ENCODE data around the gene LUC7L2.

DNA sequence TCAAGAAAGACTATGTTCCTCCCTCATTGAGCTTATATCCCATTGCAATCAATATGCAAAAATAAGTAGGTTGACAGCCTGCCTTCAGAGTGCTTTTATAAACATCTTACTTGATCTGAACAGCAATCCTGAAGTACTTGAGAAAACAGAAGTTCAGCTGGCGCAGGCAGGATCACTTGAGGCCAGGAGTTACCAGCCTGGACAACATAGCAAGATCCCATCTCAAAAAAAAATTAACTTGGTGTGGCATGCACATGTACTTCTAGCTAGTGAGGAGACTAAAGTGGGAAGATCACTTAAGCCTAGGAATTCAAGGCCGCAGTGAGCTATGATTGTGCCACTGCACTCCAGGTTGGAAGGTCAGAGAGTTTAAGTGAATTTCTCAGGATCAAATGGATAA is 30.1 kb downstream of the LUC7L2 start:
- TF ChIP-seq EZH2 (IDR thresholded peaks at IDR 0.05; ENCODE audit: insufficient read depth, poor library complexity, severe bottlenecking): no peak
- no peak for TF ChIP-seq EZH2phosphoT487 (IDR thresholded peaks at IDR 0.05; ENCODE audit: insufficient read depth, low read depth)
